NT2/D1 (cell line): ENCODE measurements around the gene NTRK3.

ENCODE experiments used
- DNase-seq: peaks from one replicate; pipeline ENCODE4 v3.0.0-alpha.2; 2011; ENCODE audit warnings: low read depth, low spot score
- H3K27me3 ChIP-seq: 2 replicates; pipeline ENCODE4 v1.6.0; 2011; ENCODE audit warnings: mild to moderate bottlenecking; ENCODE audit not compliant: insufficient read length, insufficient read depth
- H3K36me3 ChIP-seq: 2 replicates; pipeline ENCODE4 v1.6.1; 2011; ENCODE audit warnings: mild to moderate bottlenecking, low read length, mixed read lengths; ENCODE audit not compliant: insufficient read depth, insufficient read length
- H3K4me1 ChIP-seq: 2 replicates; pipeline ENCODE4 v1.5.1; 2011; ENCODE audit not compliant: insufficient read depth, insufficient read length
- H3K4me3 ChIP-seq: 2 replicates; pipeline ENCODE4 v1.5.1; 2011; ENCODE audit warnings: low read depth; ENCODE audit not compliant: insufficient read length
- H3K9ac ChIP-seq: 2 replicates; pipeline ENCODE4 v1.6.0; 2011; ENCODE audit warnings: low read depth; ENCODE audit not compliant: insufficient read length
- H3K9me3 ChIP-seq: 2 replicates; pipeline ENCODE4 v1.5.1; 2011; ENCODE audit warnings: mild to moderate bottlenecking, low read length; ENCODE audit not compliant: insufficient read depth
- SUZ12 ChIP-seq: IDR thresholded peaks from 2 replicates; pipeline ENCODE4 v1.6.1; 2011; ENCODE audit not compliant: insufficient read length, insufficient read depth; ENCODE audit errors: extremely low read depth
- YY1 ChIP-seq: IDR thresholded peaks from 2 replicates; pipeline ENCODE4 v1.6.1; 2011; ENCODE audit not compliant: insufficient read length, insufficient read depth
- ZNF274 ChIP-seq: IDR thresholded peaks from 2 replicates; pipeline ENCODE4 v1.6.1; 2011; ENCODE audit warnings: mild to moderate bottlenecking, low read depth, low read length

Gene NTRK3

GRCh38 chr15:87939848-87940457 lies 316.6 kb downstream of the NTRK3 start:
- TF ChIP-seq SUZ12 (no peak), YY1 (no peak), ZNF274 (no peak)
- Histone ChIP-seq H3K4me1 (no peaks in the 10 kb centered on the region), H3K9ac (no peak overlapping the region), H3K9me3 (no peaks in the 10 kb centered on the region), H3K27me3 (peaks cover 2% of the 10 kb centered on the region), H3K4me3 (no peak overlapping the region), H3K36me3 (no peaks in the 10 kb centered on the region)
- DNase-seq, result no peak

- no peak overlapping the region for H3K4me3 ChIP-seq
- no peaks in the 10 kb centered on the region for H3K9me3 ChIP-seq
- TF ChIP-seq YY1 (no peak), ZNF274 (no peak), SUZ12 (no peak)
- H3K36me3 ChIP-seq, result no peaks in the 10 kb centered on the region
- DNase-seq, result no peak
- no peaks in the 10 kb centered on the region for H3K4me1 ChIP-seq
- no peak overlapping the region for H3K9ac ChIP-seq
- H3K27me3 ChIP-seq, result peaks cover 2% of the 10 kb centered on the region
Observed at GRCh38 chr15:87938031-87938430, 318.5 kb downstream of the NTRK3 start.

GRCh38 chr15:87935583-87935982 lies 321.0 kb downstream of the NTRK3 start:
- Histone ChIP-seq H3K4me3 (no peak overlapping the region), H3K9ac (no peak overlapping the region), H3K9me3 (no peaks in the 10 kb centered on the region), H3K27me3 (peaks cover 2% of the 10 kb centered on the region), H3K36me3 (no peaks in the 10 kb centered on the region), H3K4me1 (no peaks in the 10 kb centered on the region)
- no peak for TF ChIP-seq YY1
- no peak for TF ChIP-seq SUZ12
- TF ChIP-seq ZNF274, result no peak
- DNase-seq, result no peak

GRCh38 chr15:87931584-87931983 lies 325.0 kb downstream of the NTRK3 start:
- H3K27me3 ChIP-seq, result no peaks in the 10 kb centered on the region
- no peak for DNase-seq
- no peaks in the 10 kb centered on the region for H3K4me1 ChIP-seq
- H3K4me3 ChIP-seq, result no peak overlapping the region
- no peak overlapping the region for H3K9ac ChIP-seq
- TF ChIP-seq SUZ12, result no peak
- no peak for TF ChIP-seq ZNF274
- no peak for TF ChIP-seq YY1
- no peaks in the 10 kb centered on the region for H3K9me3 ChIP-seq
- no peaks in the 10 kb centered on the region for H3K36me3 ChIP-seq

- DNase-seq, result no peak
- no peaks in the 10 kb centered on the region for H3K27me3 ChIP-seq
- no peaks in the 10 kb centered on the region for H3K9me3 ChIP-seq
- H3K4me1 ChIP-seq, result no peaks in the 10 kb centered on the region
- H3K4me3 ChIP-seq, result no peak overlapping the region
- H3K9ac ChIP-seq, result no peak overlapping the region
- H3K36me3 ChIP-seq, result no peaks in the 10 kb centered on the region
- TF ChIP-seq YY1 (no peak), SUZ12 (no peak), ZNF274 (no peak)
Observed at GRCh38 chr15:87930457-87930856, 326.1 kb downstream of the NTRK3 start.

GRCh38 chr15:87929841-87930240 lies 326.7 kb downstream of the NTRK3 start:
- no peak for TF ChIP-seq ZNF274
- TF ChIP-seq YY1, result no peak
- no peak for TF ChIP-seq SUZ12
- Histone ChIP-seq H3K27me3 (no peaks in the 10 kb centered on the region), H3K9me3 (no peaks in the 10 kb centered on the region), H3K4me1 (no peaks in the 10 kb centered on the region), H3K4me3 (no peak overlapping the region), H3K9ac (no peak overlapping the region), H3K36me3 (no peaks in the 10 kb centered on the region)
- DNase-seq, result no peak

- Histone ChIP-seq H3K9me3 (no peaks in the 10 kb centered on the region), H3K36me3 (no peaks in the 10 kb centered on the region), H3K4me3 (no peak overlapping the region), H3K27me3 (no peaks in the 10 kb centered on the region), H3K9ac (no peak overlapping the region), H3K4me1 (no peaks in the 10 kb centered on the region)
- no peak for TF ChIP-seq ZNF274
- no peak for TF ChIP-seq YY1
- no peak for DNase-seq
Observed at GRCh38 chr15:87924433-87924832, 332.1 kb downstream of the NTRK3 start.

GRCh38 chr15:87919064-87919463 lies 337.5 kb downstream of the NTRK3 start:
- no peaks in the 10 kb centered on the region for H3K27me3 ChIP-seq
- H3K9me3 ChIP-seq, result no peaks in the 10 kb centered on the region
- no peak for DNase-seq
- H3K36me3 ChIP-seq, result no peaks in the 10 kb centered on the region
- no peak overlapping the region for H3K9ac ChIP-seq
- TF ChIP-seq YY1 (no peak), ZNF274 (no peak), SUZ12 (no peak)
- H3K4me1 ChIP-seq, result no peaks in the 10 kb centered on the region
- H3K4me3 ChIP-seq, result no peak overlapping the region
